Lower leg skin (tissue), 3 donors: ENCODE data around the gene KRTAP5-10.

Source experiments
- CTCF ChIP-seq, 3 donors: fragments of 450-650 bp; IDR thresholded peaks; one replicate each; pipeline ENCODE4 v1.5.1; 2016; ENCODE audit warnings: antibody characterized with exemption in 3 of 3, mild to moderate bottlenecking in 3 of 3, moderate library complexity in 2 of 3
- POLR2A ChIP-seq, 2 donors: fragments of 450-650 bp; IDR thresholded peaks; one replicate each; pipeline ENCODE4 v1.6.1; 2016 to 2017; ENCODE audit warnings: antibody characterized with exemption in 2 of 2, mild to moderate bottlenecking in 1 of 2, moderate library complexity in 1 of 2

GRCh38 chr11:71555508-71555907 is 9.9 kb upstream of the KRTAP5-10 start:
- TF ChIP-seq CTCF (IDR thresholded peaks at IDR 0.05), result no peak
- no peak for TF ChIP-seq POLR2A (IDR thresholded peaks at IDR 0.05)
